ENCODE data around the gene TSPAN18. TPM values are rescaled to one million over a fixed set of nuclear protein-coding genes. Genes with fewer than 3 reads are reported as not detected.

TSPAN18 gene
- total and polyA plus RNA-seq, 8 donors: 2.1 to 60.3 (median 11.0) TPM

DNA sequence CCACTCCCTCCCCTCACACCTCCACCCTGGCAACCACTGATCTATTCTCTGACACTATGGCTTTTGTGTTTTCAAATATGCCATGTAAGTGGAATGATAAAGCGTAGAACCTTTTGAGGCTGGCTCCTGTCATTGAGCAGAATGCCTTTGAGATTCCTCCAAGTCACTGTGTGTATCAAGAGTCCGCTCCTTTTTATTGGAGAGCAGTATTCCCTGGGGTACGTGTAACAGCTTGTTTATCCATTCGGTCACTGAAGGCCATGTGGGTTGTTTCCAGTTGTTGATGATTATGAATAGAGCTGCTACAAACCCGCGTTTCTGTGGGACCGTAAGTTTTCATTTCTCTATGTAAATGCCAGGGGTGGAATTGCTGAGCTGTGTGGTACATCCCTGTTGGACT is 213.6 kb downstream of the TSPAN18 start:
- Histone ChIP-seq H3K4me1 (peaks cover 13 to 63% (median 41%) of the 10 kb centered on the region in 4 donors), H3K9me3 (no peaks in the 10 kb centered on the region), H3K4me3 (no peak overlapping the region), H3K27ac (no peak overlapping the region), H3K36me3 (peaks cover 0 to 25% (median 15%) of the 10 kb centered on the region in 4 donors), H3K27me3 (no peaks in the 10 kb centered on the region)
- no peak for DNase-seq
- intact Hi-C loops (cut with DNase I; ENCODE audit: low total_unique reads): no loop called here
- TF ChIP-seq, protein P1, sequence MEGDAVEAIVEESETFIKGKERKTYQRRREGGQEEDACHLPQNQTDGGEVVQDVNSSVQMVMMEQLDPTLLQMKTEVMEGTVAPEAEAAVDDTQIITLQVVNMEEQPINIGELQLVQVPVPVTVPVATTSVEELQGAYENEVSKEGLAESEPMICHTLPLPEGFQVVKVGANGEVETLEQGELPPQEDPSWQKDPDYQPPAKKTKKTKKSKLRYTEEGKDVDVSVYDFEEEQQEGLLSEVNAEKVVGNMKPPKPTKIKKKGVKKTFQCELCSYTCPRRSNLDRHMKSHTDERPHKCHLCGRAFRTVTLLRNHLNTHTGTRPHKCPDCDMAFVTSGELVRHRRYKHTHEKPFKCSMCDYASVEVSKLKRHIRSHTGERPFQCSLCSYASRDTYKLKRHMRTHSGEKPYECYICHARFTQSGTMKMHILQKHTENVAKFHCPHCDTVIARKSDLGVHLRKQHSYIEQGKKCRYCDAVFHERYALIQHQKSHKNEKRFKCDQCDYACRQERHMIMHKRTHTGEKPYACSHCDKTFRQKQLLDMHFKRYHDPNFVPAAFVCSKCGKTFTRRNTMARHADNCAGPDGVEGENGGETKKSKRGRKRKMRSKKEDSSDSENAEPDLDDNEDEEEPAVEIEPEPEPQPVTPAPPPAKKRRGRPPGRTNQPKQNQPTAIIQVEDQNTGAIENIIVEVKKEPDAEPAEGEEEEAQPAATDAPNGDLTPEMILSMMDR (IDR thresholded peaks at IDR 0.05): no peak
- TF ChIP-seq POLR2AphosphoS5 (IDR thresholded peaks at IDR 0.05) (no peak), EP300 (IDR thresholded peaks at IDR 0.05) (no peak), POLR2A (IDR thresholded peaks at IDR 0.05) (no peak)
- WGBS, 5 donors: 61 to 79% (median 77%) methylated on average over 7 of the region's 7 CpGs

DNA sequence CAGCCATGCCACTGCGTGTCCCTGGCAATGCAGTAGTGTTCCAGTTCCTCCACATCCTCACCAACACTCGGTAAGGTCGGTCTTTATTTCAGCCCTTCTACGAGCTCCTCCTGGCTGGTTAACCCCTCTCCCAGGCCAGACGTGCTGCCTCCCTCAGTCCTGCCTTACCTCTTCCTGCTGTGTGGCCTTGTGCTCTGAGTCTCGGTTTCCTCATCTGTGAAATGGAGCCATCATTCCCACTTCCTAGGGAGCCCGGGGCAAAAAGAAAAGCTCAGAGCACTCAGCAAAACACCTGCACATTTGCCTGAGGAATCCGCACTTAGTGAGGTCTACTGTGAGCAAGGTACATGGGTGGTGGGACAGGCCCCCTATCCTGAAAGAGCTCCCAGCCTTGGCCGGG is 214.1 kb downstream of the TSPAN18 start:
- TF ChIP-seq, protein P1 (IDR thresholded peaks at IDR 0.05): no peak
- TF ChIP-seq POLR2AphosphoS5 (IDR thresholded peaks at IDR 0.05): no peak
- TF ChIP-seq POLR2A (IDR thresholded peaks at IDR 0.05): no peak
- TF ChIP-seq EP300 (IDR thresholded peaks at IDR 0.05): no peak
- no peak overlapping the region for H3K4me3 ChIP-seq
- H3K36me3 ChIP-seq: peaks cover 0 to 21% (median 13%) of the 10 kb centered on the region in 4 donors
- 93 to 95% (median 93%) methylated on average over 9 of the region's 9 CpGs for WGBS, 5 donors
- H3K4me1 ChIP-seq: peaks cover 13 to 65% (median 42%) of the 10 kb centered on the region in 4 donors
- H3K27me3 ChIP-seq: no peaks in the 10 kb centered on the region
- intact Hi-C loops (cut with DNase I; ENCODE audit: low total_unique reads): no loop called here
- no peak for DNase-seq
- H3K27ac ChIP-seq: peak overlapping the region in 1 of 5 donors; percentile 54
- H3K9me3 ChIP-seq: no peaks in the 10 kb centered on the region

DNA sequence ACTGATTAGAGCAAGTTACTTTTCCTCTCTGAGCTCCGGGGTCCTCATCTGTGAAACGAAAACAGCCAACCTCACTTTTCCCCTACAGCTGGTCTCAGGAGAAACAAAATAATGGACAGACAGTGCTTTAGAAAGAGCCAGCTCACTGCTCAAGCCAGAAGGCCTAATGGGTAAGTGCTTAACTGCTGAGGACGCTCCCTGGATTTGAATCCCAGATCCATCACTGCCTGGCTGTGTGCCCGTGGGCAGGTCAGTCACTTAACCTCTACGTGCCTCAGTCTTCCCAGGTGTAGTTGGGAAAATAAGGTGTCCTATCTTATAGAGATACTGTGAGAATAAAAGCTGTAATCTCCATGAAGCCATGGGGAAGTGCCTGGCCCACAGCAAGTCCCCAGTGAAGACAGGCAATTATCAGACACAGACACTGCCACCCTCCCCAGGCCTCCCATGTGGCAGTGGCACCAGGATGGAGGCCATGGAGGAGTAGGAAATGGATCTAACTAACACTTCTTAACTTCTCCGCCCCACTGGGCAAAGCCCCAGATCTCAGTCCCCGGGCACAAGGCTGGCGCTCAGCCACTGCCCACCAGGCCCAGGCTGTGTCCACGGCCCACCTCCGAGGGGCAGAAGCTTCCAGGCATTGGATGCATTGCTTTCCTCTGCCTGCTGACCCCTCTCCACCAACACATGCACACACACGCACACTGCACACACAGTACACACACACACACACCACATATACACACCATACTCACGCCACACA is 214.7 kb downstream of the TSPAN18 start:
- TF ChIP-seq POLR2A (IDR thresholded peaks at IDR 0.05): no peak
- TF ChIP-seq, protein P1 (IDR thresholded peaks at IDR 0.05): no peak
- TF ChIP-seq POLR2AphosphoS5 (IDR thresholded peaks at IDR 0.05): no peak
- no peak for TF ChIP-seq EP300 (IDR thresholded peaks at IDR 0.05)
- H3K27ac ChIP-seq: peak overlapping the region in 1 of 5 donors; percentile 54
- H3K36me3 ChIP-seq: peaks cover 0 to 18% (median 17%) of the 10 kb centered on the region in 4 donors
- H3K9me3 ChIP-seq: no peaks in the 10 kb centered on the region
- H3K4me3 ChIP-seq: no peak overlapping the region
- no peaks in the 10 kb centered on the region for H3K27me3 ChIP-seq
- peaks cover 13 to 65% (median 41%) of the 10 kb centered on the region in 4 donors for H3K4me1 ChIP-seq
- 55 to 73% (median 69%) methylated on average over 10 to 12 of the region's 12 CpGs for WGBS, 5 donors
- DNase-seq: no peak
- intact Hi-C loops (cut with DNase I; ENCODE audit: low total_unique reads): no loop called here

DNA sequence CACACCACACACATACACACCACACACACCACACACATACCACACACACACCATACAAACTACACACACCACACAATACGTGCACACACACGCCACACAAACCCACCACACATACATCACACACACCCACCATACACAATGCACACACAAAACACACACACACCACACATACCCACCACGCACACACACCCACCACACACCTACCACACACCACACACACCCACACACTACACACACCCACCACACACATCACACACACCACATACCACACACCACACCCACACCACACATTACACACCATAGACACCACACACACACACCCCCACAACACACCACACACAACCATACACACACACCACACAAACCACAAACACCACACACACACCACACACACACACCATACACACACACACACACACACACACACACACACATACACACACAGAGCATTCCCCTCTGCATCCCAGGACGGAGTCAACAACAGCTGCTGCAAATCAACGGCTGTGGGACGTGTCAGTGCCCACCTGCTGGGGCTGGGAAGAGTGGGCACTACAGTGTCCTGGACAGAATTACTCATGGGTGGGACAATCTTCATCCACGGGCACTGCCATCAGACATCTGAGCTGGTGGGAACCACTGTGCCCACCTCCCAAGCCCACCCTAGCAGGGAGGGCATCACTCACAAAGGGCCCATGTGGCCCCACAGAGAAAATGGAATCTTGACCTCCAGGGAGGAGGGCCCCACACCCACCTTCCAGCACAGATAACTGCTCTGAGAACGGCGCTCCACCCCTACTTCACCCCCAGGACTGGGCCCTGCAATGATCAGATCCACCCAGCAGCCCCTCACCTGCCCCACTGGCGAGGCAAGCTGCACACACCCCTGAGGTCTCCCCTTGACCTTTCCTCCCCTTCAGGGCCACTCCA is 215.5 kb downstream of the TSPAN18 start:
- Histone ChIP-seq H3K27ac (no peak overlapping the region), H3K4me1 (peaks cover 13 to 66% (median 37%) of the 10 kb centered on the region in 4 donors), H3K27me3 (no peaks in the 10 kb centered on the region), H3K9me3 (no peaks in the 10 kb centered on the region), H3K36me3 (peaks cover 0 to 17% (median 12%) of the 10 kb centered on the region in 4 donors), H3K4me3 (no peak overlapping the region)
- TF ChIP-seq POLR2A (IDR thresholded peaks at IDR 0.05) (no peak), EP300 (IDR thresholded peaks at IDR 0.05) (no peak), POLR2AphosphoS5 (IDR thresholded peaks at IDR 0.05) (no peak)
- TF ChIP-seq, protein P1 (IDR thresholded peaks at IDR 0.05): no peak
- WGBS, 5 donors: 83 to 94% (median 89%) methylated on average over 10 of the region's 10 CpGs
- DNase-seq: no peak
- intact Hi-C loops (cut with DNase I; ENCODE audit: low total_unique reads): no loop called here

Measured in stomach (tissue), 9 donors.